Measurements from ENCODE around the gene KRT5. TPM values are rescaled to one million over a fixed set of nuclear protein-coding genes. Genes with fewer than 3 reads are reported as not detected.

KRT5 gene
- total RNA-seq, 1 donor: under 0.01 TPM

GRCh38 chr12:52473768-52474167 is 46.4 kb downstream of the KRT5 start, which contains the start of gene KRT6C:
Gene KRT6C (minus strand): TSS chr12:52473805. CDS start chr12:52473737, 68 bp downstream.
- TF ChIP-seq CTCF (IDR thresholded peaks at IDR 0.05; ENCODE audit: insufficient read depth, low read depth, low read length): no peak

DNA sequence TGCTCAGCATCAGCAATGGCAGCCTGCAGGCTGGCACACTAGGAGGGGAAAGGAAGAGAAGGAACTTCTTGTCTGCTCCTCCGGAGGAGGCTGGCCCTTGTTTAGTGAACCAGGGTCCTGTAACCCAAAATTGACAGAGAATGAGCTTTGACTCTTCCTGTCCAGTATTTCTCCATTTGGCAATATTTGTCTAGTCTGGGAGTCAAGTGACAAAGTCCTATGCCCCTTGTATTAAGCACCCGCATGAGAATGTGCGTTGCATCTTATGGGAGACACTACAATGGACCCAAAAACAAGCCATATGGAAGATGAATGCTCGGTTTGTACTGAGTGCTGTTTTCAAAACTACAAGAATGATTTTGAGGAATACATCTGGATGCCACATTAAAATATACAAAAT is 50.3 kb downstream of the KRT5 start:
- TF ChIP-seq CTCF (IDR thresholded peaks at IDR 0.05; ENCODE audit: insufficient read depth, low read depth, low read length): no peak
- no peak for DNase-seq (ENCODE audit: low read depth)
- H3K4me3 ChIP-seq (ENCODE audit: low read depth, low read length): no peak overlapping the region

More at GRCh38 chr12:52473768-52474167, 46.4 kb downstream of the KRT5 start, which contains the start of gene KRT6C:
- H3K4me3 ChIP-seq (ENCODE audit: low read depth, low read length): no peak within 1 kb of the TSS
- no peak for DNase-seq (ENCODE audit: low read depth)

- DNase-seq (ENCODE audit: low read depth): no peak
- TF ChIP-seq CTCF (IDR thresholded peaks at IDR 0.05; ENCODE audit: insufficient read depth, low read depth, low read length): no peak
Observed at GRCh38 chr12:52464897-52465296, 55.3 kb downstream of the KRT5 start.

More at GRCh38 chr12:52464897-52465296, 55.3 kb downstream of the KRT5 start:
- no peak overlapping the region for H3K4me3 ChIP-seq (ENCODE audit: low read depth, low read length)

Other genes with a start within 250 kb of the KRT5 start
- under 0.01 TPM in 1 of 2 replicates, not detected in the other for gene KRT86, start 245.7 kb downstream of the KRT5 start, total RNA-seq
- gene KRT81, start 228.9 kb downstream of the KRT5 start, total RNA-seq: not detected in 2 replicates
- gene KRT83, start 199.0 kb downstream of the KRT5 start, total RNA-seq: not detected in 2 replicates
- gene KRT85, start 152.9 kb downstream of the KRT5 start, total RNA-seq: not detected in 2 replicates
- gene KRT84, start 134.7 kb downstream of the KRT5 start, total RNA-seq: not detected in 2 replicates
- not detected in 2 replicates for gene KRT82, start 114.1 kb downstream of the KRT5 start, total RNA-seq
- not detected in 2 replicates for gene KRT75, start 86.0 kb downstream of the KRT5 start, total RNA-seq
- not detected in 2 replicates for gene KRT6B, start 68.2 kb downstream of the KRT5 start, total RNA-seq
- gene KRT6C, start 46.6 kb downstream of the KRT5 start, total RNA-seq: not detected in 2 replicates
- gene KRT6A, start 27.1 kb downstream of the KRT5 start, total RNA-seq: not detected in 2 replicates
- not detected in 2 replicates for gene KRT71, start 32.8 kb upstream of the KRT5 start, total RNA-seq
- gene KRT74, start 53.4 kb upstream of the KRT5 start, total RNA-seq: not detected in 2 replicates
- gene KRT72, start 81.1 kb upstream of the KRT5 start, total RNA-seq: not detected in 2 replicates
- gene KRT73, start 98.2 kb upstream of the KRT5 start, total RNA-seq: not detected in 2 replicates
- gene KRT2, start 131.8 kb upstream of the KRT5 start, total RNA-seq: not detected in 2 replicates
- gene KRT1, start 160.0 kb upstream of the KRT5 start, total RNA-seq: not detected in 2 replicates
- not detected in 2 replicates for gene KRT77, start 183.1 kb upstream of the KRT5 start, total RNA-seq

All from fibroblast of villous mesenchyme (primary cell).